Kidney epithelial cell (primary cell): ENCODE measurements around the gene CMSS1. TPM values are rescaled to one million over a fixed set of nuclear protein-coding genes. Genes with fewer than 3 reads are reported as not detected.

ENCODE experiments used
- DNase-seq: peaks from one replicate; pipeline ENCODE4 v3.0.0-alpha.2; 2010; ENCODE audit warnings: low read depth
- H3K27me3 ChIP-seq: 2 replicates; pipeline ENCODE4 v1.6.0; 2011; ENCODE audit warnings: low read length; ENCODE audit not compliant: control insufficient read depth, insufficient read depth
- H3K36me3 ChIP-seq: 2 replicates; pipeline ENCODE4 v1.5.1; 2011; ENCODE audit warnings: low read length; ENCODE audit not compliant: control insufficient read depth, insufficient read depth
- H3K4me3 ChIP-seq: 2 replicates; pipeline ENCODE4 v1.5.1; 2011; ENCODE audit warnings: low read depth, mild to moderate bottlenecking, control low read depth, low read length
- CTCF ChIP-seq: IDR thresholded peaks from 2 replicates; pipeline ENCODE4 v1.5.1; 2011; ENCODE audit warnings: mild to moderate bottlenecking, moderate library complexity, low read length, control low read depth, inconsistent platforms; ENCODE audit not compliant: insufficient read depth, poor library complexity, severe bottlenecking
- total RNA-seq: library from RNA; depleted of rRNA; stranded (reverse); fragments of >200 nt; gene quantifications from 2 replicates; pipeline ENCODE4 v1.2.3, GENCODE V29; 2015

Gene CMSS1
- total RNA-seq, 1 donor from 2014 or later = 36.9 TPM

DNA sequence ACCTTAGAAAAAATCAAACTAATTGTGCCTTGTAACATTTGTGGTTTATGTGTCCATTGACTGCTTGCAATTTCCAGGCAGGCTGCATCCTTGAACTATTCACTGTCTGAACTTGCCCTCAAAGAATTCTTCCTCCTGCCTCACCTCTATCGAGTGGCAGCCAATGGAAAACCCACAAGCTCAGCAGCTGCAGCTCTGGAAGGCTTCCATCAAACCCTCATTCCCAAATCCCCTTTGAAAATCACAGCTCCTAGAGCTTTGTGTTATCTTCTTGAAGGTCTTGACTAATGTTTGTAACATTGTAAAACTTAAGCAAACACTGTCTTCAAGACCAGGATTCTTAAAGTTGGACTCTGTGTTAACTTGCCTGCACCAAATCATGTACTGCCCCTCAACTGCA, 215.5 kb downstream of the CMSS1 start:
- Histone ChIP-seq H3K27me3 (no peaks in the 10 kb centered on the region), H3K4me3 (no peak overlapping the region), H3K36me3 (no peaks in the 10 kb centered on the region)
- no peak for TF ChIP-seq CTCF
- DNase-seq = no peak

DNA sequence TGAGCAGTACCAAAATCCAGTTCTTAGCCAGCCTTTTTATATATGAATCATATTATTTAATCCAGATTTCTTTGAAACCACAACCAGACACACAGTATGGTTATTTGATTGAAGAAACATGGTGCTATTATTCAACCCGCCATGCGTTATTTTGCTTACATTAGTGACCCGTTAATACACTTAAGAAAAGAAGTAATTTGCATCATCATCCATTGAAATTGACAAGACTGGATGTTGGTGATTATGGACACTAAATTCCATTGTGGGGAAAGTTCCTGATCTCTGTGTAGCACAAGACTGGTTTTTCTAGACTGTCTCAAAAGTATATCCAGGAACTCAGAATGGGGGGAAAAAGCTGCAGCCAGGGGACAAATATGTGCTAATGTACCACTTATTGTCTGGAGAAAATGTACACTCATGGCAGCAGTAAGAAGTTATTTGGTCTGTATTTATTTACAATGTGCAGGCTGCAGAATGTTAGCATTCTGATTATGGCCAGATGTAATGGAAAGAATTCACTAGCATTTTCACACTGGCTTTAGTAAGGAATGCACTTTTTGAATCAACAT, 216.3 kb downstream of the CMSS1 start:
- TF ChIP-seq CTCF = no peak
- no peak overlapping the region for H3K4me3 ChIP-seq
- no peaks in the 10 kb centered on the region for H3K36me3 ChIP-seq
- DNase-seq = no peak
- H3K27me3 ChIP-seq = no peaks in the 10 kb centered on the region

- no peak overlapping the region for H3K4me3 ChIP-seq
- no peaks in the 10 kb centered on the region for H3K27me3 ChIP-seq
- no peak for DNase-seq
- H3K36me3 ChIP-seq = no peaks in the 10 kb centered on the region
- no peak for TF ChIP-seq CTCF
Observed at GRCh38 chr3:100039075-100039474, 221.4 kb downstream of the CMSS1 start.

GRCh38 chr3:100040451-100041225, 223.0 kb downstream of the CMSS1 start:
- TF ChIP-seq CTCF = no peak
- DNase-seq = no peak
- H3K27me3 ChIP-seq = no peaks in the 10 kb centered on the region
- H3K4me3 ChIP-seq = no peak overlapping the region
- H3K36me3 ChIP-seq = no peaks in the 10 kb centered on the region

- no peak for DNase-seq
- Histone ChIP-seq H3K4me3 (no peak overlapping the region), H3K27me3 (no peaks in the 10 kb centered on the region), H3K36me3 (no peaks in the 10 kb centered on the region)
- TF ChIP-seq CTCF = no peak
Observed at GRCh38 chr3:100041328-100041749, 223.7 kb downstream of the CMSS1 start.
